ENCODE results near the gene TNIK. TPM values are rescaled to one million over a fixed set of nuclear protein-coding genes. Genes with fewer than 3 reads are reported as not detected.

TNIK gene
- total and polyA plus RNA-seq, 2 of the 13 experiments (the other 11 are each of a cell fraction or from before 2014, with no cell fraction given) = 0.15 to 0.22 TPM

GRCh38 chr3:171356251-171356650 is 104.0 kb downstream of the TNIK start:
- peaks cover 12% of the 10 kb centered on the region for H3K4me1 ChIP-seq (ENCODE audit: insufficient read depth, low read length)
- ATAC-seq = no peak

GRCh38 chr3:171354706-171355582 is 105.3 kb downstream of the TNIK start:
- intact Hi-C loops (cut with micrococcal nuclease; ENCODE audit: unreplicated experiment) (no loop called here), in situ Hi-C loops (cut with HindIII; ENCODE audit: extremely low pct_ligation_motif_present, low pct_unique_long_range_greater_than_20kb) (no loop called here)
- no peak for DNase-seq (ENCODE audit: low spot score)
- Histone ChIP-seq H3K36me3 (replicated peaks in 1 of 2; ENCODE audit: control insufficient read depth in 1 of 2, insufficient read depth in 2 of 2, low read length in 2 of 2) (no peaks in the 10 kb centered on the region), H4K20me1 (ENCODE audit: insufficient read depth, low read length) (no peaks in the 10 kb centered on the region), H3K4me3 (replicated peaks in 1 of 3; ENCODE audit: insufficient read depth in 1 of 3, low read depth in 2 of 3, low read length in 3 of 3) (no peak overlapping the region), H3K27ac (ENCODE audit: extremely low read length, insufficient read depth, low read length) (no peak overlapping the region), H3K79me2 (ENCODE audit: insufficient read depth, low read length) (no peaks in the 10 kb centered on the region), H3K4me2 (ENCODE audit: low read depth, low read length) (no peak overlapping the region), H3K27me3 (ENCODE audit: control insufficient read depth in 1 of 2, insufficient read depth in 2 of 2, low read length in 2 of 2) (no peaks in the 10 kb centered on the region), H3K9ac (ENCODE audit: insufficient read depth, low read depth, low read length) (no peak overlapping the region), H3K9me3 (ENCODE audit: low read length) (no peaks in the 10 kb centered on the region), H2AFZ (ENCODE audit: low read length) (no peak overlapping the region), H3K4me1 (ENCODE audit: insufficient read depth, low read length) (peaks cover 12% of the 10 kb centered on the region)
- CTCF ChIA-PET (ENCODE audit: low intra/inter-chr PET ratio, low total read pairs) = no interaction called here
- POLR2A ChIA-PET = no interaction called here
- no TSS peak for BruUV-seq (replicated peaks)
- ATAC-seq = no peak
- no peak for FAIRE-seq
- WGBS (ENCODE audit: low lambda C conversion rate) = 25% methylated on average over 4 of the region's 4 CpGs
- TF ChIP-seq FOXK2 (IDR thresholded peaks at IDR 0.05) = no peak
- no peak for TF ChIP-seq IKZF4 (CRISPR knock-in tag; IDR thresholded peaks at IDR 0.05; ENCODE audit: borderline replicate concordance, low read depth, not compliant biosample characterization)
- TF ChIP-seq GATA4 (IDR thresholded peaks at IDR 0.05; ENCODE audit: borderline replicate concordance, low read depth) = no peak
- no peak for TF ChIP-seq ZBTB42 (CRISPR knock-in tag; IDR thresholded peaks at IDR 0.05)
- TF ChIP-seq PBX3 (CRISPR knock-in tag; IDR thresholded peaks at IDR 0.05; ENCODE audit: borderline replicate concordance) = no peak
- TF ChIP-seq LCORL (IDR thresholded peaks at IDR 0.05) = no peak
- no peak for TF ChIP-seq LCORL (CRISPR knock-in tag; IDR thresholded peaks at IDR 0.05)
- no peak for TF ChIP-seq MLXIP (CRISPR knock-in tag; IDR thresholded peaks at IDR 0.05; ENCODE audit: borderline replicate concordance)
- no peak for TF ChIP-seq POLR2G (IDR thresholded peaks at IDR 0.05; ENCODE audit: low read depth, low read length)
- TF ChIP-seq NPAS2 (CRISPR knock-in tag; IDR thresholded peaks at IDR 0.05; ENCODE audit: borderline replicate concordance) = no peak

More at GRCh38 chr3:171356251-171356650, 104.0 kb downstream of the TNIK start:
- ChIA-PET POLR2A (no interaction called here), CTCF (ENCODE audit: low intra/inter-chr PET ratio, low total read pairs) (no interaction called here)
- no peak overlapping the region for H3K9ac ChIP-seq (ENCODE audit: insufficient read depth, low read depth, low read length)
- H3K27ac ChIP-seq (ENCODE audit: extremely low read length, insufficient read depth, low read length) = no peak overlapping the region
- TF ChIP-seq EEA1 (CRISPR knock-in tag; IDR thresholded peaks at IDR 0.05; ENCODE audit: borderline replicate concordance) (no peak), ZNF570 (CRISPR knock-in tag; IDR thresholded peaks at IDR 0.05; ENCODE audit: borderline replicate concordance) (no peak)
- no peak for DNase-seq (ENCODE audit: low spot score)
- H3K9me3 ChIP-seq (ENCODE audit: low read length) = no peaks in the 10 kb centered on the region
- no peak overlapping the region for H3K4me2 ChIP-seq (ENCODE audit: low read depth, low read length)
- 54% methylated on average over 3 of the region's 3 CpGs for WGBS (ENCODE audit: low lambda C conversion rate)
- in situ Hi-C loops (cut with HindIII; ENCODE audit: extremely low pct_ligation_motif_present, low pct_unique_long_range_greater_than_20kb) = no loop called here
- no peak overlapping the region for H3K4me3 ChIP-seq (replicated peaks in 1 of 3; ENCODE audit: insufficient read depth in 1 of 3, low read depth in 2 of 3, low read length in 3 of 3)
- H3K79me2 ChIP-seq (ENCODE audit: insufficient read depth, low read length) = no peaks in the 10 kb centered on the region
- H4K20me1 ChIP-seq (ENCODE audit: insufficient read depth, low read length) = no peaks in the 10 kb centered on the region
- no peak for FAIRE-seq
- no peaks in the 10 kb centered on the region for H3K27me3 ChIP-seq (ENCODE audit: control insufficient read depth in 1 of 2, insufficient read depth in 2 of 2, low read length in 2 of 2)
- no peak overlapping the region for H2AFZ ChIP-seq (ENCODE audit: low read length)
- BruUV-seq (replicated peaks) = no TSS peak
- H3K36me3 ChIP-seq (replicated peaks in 1 of 2; ENCODE audit: control insufficient read depth in 1 of 2, insufficient read depth in 2 of 2, low read length in 2 of 2) = no peaks in the 10 kb centered on the region
- intact Hi-C loops (cut with micrococcal nuclease; ENCODE audit: unreplicated experiment) = no loop called here

Measured in HepG2 (cell line).